Cerebellar nuclear complex (tissue), 1 donor: ENCODE measurements around the gene ABCC12.

ENCODE experiments used
- DNase-seq, 2 experiments: peaks; one replicate each; lab custom pipeline; 2025; lab: John Stamatoyannopoulos, UW

ABCC12 gene

GRCh38 chr16:48132696-48133095 lies 23.1 kb downstream of the ABCC12 start:
- no peak for DNase-seq

- DNase-seq, result no peak
These were observed 24.4 kb downstream of the ABCC12 start for GRCh38 chr16:48131201-48131935.

- no peak for DNase-seq
These were observed 25.9 kb downstream of the ABCC12 start for GRCh38 chr16:48129926-48130325.

GRCh38 chr16:48128769-48129168 lies 27.0 kb downstream of the ABCC12 start:
- DNase-seq, result no peak

- no peak for DNase-seq
These were observed 28.8 kb downstream of the ABCC12 start for GRCh38 chr16:48126801-48127644.

- no peak for DNase-seq
These were observed 29.9 kb downstream of the ABCC12 start for GRCh38 chr16:48125888-48126287.

GRCh38 chr16:48124266-48124665 lies 31.5 kb downstream of the ABCC12 start:
- no peak for DNase-seq

GRCh38 chr16:48123104-48123788 lies 32.5 kb downstream of the ABCC12 start:
- DNase-seq, result no peak

- DNase-seq, result no peak
These were observed 34.5 kb downstream of the ABCC12 start for GRCh38 chr16:48121276-48121675.

GRCh38 chr16:48118841-48119240 lies 37.0 kb downstream of the ABCC12 start:
- no peak for DNase-seq

GRCh38 chr16:48117217-48118105 lies 38.3 kb downstream of the ABCC12 start:
- DNase-seq, result no peak

GRCh38 chr16:48115299-48115698 lies 40.5 kb downstream of the ABCC12 start:
- no peak for DNase-seq

- no peak for DNase-seq
These were observed 41.4 kb downstream of the ABCC12 start for GRCh38 chr16:48114410-48114809.

GRCh38 chr16:48113471-48113870 lies 42.3 kb downstream of the ABCC12 start:
- no peak for DNase-seq

GRCh38 chr16:48113001-48113400 lies 42.8 kb downstream of the ABCC12 start:
- DNase-seq, result no peak

GRCh38 chr16:48112600-48112999 lies 43.2 kb downstream of the ABCC12 start:
- no peak for DNase-seq

GRCh38 chr16:48110982-48111381 lies 44.8 kb downstream of the ABCC12 start:
- DNase-seq, result no peak

- no peak for DNase-seq
These were observed 45.8 kb downstream of the ABCC12 start for GRCh38 chr16:48110000-48110399.

- DNase-seq, result no peak
These were observed 46.3 kb downstream of the ABCC12 start for GRCh38 chr16:48109475-48109874.

- no peak for DNase-seq
These were observed 49.3 kb downstream of the ABCC12 start for GRCh38 chr16:48106446-48106845.
